ENCODE results near the gene SIX4.
A peak's percentile ranks its signal among the peaks of the same experiment; 100 is the strongest.

- TF ChIP-seq CTCF (IDR thresholded peaks at IDR 0.05 in 8 of 11, conservative IDR thresholded peaks at IDR 0.05 in 3 of 11) (no peak), POLR2AphosphoS5 (IDR thresholded peaks at IDR 0.05) (peak in 1 of 3 donors; percentile 41)
Measured at GRCh38 chr14:60723907-60724618, at the start of gene SIX4.
